GM21717 (cell line): ENCODE measurements around the gene TRAFD1.

Source experiments
- ATAC-seq: cut with Tn5 transposase; IDR thresholded peaks from one replicate; pipeline ENCODE4 v1.9.1; 2021; ENCODE audit warnings: mild to moderate bottlenecking, moderate library complexity; ENCODE audit not compliant: unreplicated experiment

TRAFD1 gene

GRCh38 chr12:112198120-112198733 lies 72.9 kb downstream of the TRAFD1 start:
- ATAC-seq: no peak

GRCh38 chr12:112199136-112199535 lies 73.8 kb downstream of the TRAFD1 start:
- no peak for ATAC-seq
